ENCODE data around the gene EFCAB7.
A peak's percentile ranks its signal among the peaks of the same experiment; 100 is the strongest.

EFCAB7 gene, protein sequence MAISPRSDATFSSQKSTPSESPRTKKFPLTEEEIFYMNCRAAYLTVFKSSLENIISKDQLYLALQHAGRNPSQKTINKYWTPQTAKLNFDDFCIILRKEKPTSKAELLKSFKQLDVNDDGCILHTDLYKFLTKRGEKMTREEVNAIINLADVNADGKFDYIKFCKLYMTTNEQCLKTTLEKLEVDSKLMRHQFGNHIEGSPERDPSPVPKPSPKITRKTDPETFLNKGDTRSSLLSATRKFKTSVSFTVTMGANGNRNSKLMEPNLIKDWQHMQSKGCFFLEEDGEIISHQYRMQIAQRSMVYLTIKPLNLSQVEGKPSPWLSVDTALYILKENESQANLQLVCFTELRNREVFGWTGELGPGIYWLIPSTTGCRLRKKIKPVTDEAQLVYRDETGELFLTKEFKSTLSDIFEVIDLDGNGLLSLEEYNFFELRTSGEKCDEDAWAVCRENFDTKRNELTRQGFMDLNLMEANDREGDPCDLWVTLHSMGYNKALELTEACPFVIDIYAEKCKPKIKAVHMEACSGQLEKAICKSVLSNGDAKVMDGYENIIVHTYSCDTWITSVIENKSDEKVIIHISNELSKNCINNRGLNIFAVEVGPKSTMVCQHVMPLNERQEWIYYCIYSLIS

DNA sequence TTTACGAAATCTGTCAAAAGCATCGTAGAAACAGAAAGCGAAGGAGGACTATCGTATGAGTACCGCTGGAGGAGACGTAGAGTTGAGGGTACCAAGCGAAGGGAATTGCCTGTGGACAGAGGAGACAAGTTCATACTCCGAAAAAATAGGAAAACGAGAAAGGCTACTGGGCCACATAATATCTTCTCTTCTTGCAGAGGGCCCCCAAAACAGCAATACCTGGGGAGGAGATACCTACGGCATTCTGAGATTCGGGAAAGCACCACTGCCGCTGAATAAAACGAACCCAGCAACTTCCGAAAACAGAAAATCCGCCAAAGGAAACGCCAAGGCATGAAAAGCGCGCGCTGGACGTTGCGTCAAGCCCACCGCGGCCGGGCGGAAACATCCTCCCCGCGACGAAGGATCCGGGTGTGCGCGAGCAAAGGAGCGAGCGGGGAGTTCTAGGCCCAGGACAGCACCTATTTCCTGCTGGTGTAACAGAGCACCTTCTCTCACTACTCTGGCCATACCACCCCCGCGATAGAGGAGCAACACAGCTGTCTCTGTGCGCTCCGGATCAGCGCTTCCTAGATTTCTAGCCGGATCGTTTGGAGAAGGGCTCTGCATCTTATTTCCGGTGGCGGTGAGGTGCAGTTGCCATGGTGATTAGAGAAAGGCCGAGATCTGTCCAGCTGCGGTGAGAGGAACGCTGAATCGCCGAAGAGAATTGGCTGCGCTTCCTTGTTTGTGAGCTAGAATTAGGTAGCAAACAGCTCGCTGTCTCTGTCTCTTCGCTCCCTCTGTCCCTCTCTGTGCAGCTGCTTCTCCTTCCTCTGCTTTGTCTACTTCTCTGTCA, at the start of gene EFCAB7, which contains the start of gene ITGB3BP:
Gene EFCAB7, plus strand, starts transcription at position 635 of the 838 bp plus-strand sequence. CDS start 2,048 bp downstream, outside the sequence.
Gene ITGB3BP, minus strand, starts transcription at position 335 of the 838 bp plus-strand sequence. Its CDS starts 92 bp downstream, at position 243.
- DNase-seq = peak; percentile 88

DNA sequence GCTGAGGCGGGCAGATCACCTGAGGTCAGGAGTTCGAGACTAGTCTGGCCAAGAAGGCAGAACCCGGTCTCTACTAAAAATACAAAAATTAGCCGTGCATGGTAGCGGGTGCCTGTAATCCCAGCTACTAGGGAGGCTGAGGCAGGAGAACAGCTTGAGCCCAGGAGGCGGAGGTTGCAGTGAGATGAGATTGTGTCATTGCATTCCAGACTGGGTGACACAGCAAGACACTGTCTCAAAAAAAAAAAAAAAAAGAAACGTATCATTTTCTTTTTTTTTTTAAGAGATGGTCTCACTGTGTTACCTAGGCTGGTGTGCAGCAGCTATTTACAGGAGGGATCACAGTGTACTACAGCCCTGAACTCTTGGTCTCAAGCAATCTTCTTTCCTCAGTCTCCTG, 47.6 kb upstream of the EFCAB7 start:
- no peak for DNase-seq

DNA sequence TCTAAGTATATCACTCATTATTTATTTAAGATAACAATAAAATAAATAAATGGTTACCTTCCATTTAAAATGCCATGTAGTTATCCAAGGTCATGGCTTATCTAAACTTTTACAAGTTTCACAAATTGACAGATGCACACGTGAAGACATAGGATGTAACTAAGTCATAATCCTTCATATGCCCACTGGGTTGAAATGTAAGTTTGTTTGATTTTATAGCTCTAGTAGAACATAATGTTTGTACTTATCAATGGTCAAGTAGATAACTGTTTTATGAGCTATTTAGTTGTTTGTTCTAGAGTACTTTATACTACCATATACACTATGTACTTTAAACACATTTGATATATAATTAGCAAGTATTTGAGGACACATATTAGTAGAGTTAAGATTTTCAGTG, 43.3 kb upstream of the EFCAB7 start:
- DNase-seq = no peak

DNA sequence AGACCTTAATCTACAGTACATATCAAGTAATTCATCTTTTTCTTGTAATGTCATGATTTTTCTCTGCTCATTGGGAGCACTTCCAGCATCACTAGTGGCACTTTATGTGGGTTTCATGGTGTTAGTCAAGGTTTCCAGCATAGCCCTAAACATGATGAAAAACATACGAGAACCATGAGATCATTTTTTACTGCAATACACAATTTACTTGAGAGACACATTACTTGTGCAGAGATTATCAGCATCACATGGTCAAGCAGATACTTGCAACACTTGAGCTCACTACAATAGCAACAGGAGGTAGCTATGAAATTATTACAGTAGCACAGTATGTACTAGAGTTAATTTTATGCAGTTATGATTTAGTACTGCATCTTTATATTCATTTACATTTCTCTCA, 36.7 kb upstream of the EFCAB7 start:
- no peak for DNase-seq

DNA sequence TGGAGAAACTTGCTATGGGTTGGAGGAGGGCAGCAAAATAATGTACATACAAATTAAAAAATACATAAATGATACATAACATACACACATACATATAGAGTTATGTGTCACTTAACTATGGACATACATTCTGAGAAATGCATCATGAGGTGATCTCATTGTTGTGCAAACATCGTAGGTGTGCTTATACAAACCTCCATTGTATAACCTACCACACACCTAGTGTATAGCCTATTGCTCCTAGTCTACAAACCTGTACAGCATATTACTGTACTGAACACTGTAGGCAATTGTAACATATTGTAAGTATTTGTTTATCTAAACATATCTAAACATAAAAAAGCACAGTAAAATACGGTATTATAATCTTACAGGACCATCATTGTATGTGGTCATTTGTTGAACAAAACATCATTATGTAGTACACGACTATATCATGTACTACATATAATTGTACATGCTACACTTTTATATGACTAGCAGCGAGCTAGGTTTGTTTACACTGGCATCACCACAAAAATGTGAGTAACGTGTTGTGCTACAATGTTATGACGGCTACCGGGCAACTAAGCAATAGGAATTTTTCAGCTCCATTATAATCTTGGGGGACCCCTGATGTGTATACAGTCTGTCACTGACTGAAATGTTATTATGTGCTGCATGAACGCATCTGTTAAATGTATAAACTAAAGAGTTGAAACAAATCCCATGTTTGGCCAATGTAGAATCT, 35.8 kb upstream of the EFCAB7 start:
- DNase-seq = no peak

DNA sequence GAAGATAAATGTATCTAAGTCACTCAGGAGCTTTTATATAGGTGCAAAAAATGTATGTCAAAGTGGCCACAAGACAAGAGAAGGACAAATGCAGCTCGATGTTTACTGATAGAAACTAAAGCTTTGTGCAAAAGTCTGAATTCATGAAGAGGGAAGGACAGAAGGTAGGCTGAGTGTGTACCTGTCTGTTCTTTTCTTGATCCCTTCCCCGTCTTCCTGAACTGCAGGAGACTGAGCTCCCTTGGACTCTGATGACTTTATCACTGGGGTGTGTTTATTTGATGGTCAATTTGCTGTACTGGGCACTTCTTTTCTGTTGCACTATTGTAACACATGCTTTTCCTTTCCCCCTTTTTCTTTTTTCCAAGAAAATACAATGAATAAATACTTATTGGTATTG, 25.7 kb upstream of the EFCAB7 start:
- DNase-seq = no peak

DNA sequence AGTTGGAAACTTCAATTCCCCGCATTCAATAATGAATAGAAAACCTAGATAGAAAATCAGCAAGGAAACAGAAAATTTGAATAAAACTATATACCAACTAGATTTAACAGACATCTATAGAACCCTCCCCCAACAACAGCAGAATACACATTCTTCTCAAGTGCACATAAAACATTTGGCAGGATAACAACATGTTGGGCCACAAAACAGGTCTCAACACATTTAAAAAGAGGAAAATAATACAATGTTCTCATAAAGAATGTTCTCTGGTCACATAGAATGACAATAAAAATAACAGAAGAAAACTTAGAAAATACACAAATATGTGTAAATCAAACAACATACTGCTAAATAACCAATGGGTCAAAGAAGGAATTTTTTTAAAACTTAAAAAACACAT, 25.2 kb upstream of the EFCAB7 start:
- DNase-seq = no peak

DNA sequence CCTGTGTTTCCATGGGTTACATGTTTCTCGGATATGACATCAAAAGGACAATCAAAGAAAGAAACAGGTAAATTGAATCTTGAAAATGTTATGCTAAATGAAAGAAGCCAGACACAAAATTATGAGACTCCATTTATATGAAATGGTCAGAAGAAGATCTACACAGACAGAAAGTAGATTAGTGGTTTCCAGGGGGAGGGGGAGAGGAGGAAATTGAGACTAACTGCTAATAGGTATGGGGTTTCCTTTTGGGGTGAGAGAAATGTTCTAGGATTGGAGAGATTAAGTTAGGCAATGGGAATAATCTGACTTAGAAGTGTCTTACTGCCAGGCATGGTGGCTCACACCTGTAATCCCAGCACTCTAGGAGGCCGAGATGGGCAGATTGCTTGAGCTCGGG, 22.1 kb upstream of the EFCAB7 start:
- DNase-seq = no peak

DNA sequence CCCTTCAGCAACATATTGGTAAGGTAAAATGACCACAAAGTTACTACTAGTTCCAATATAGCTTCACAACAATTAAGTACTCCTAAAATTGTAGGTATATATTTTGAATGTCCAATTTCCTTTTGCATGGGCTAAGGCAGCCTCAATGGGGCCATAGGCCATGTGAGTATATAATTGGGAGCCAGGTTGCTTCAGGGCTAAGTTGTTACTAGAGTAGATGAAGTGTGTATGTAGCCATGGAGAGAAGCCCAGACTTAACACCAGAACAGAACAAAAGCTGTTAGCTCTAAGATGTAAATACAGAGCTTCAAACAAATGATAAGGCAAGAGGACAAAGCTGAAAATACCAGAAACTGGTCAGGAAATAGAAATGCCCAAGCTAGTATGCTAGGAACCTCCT, 16.5 kb upstream of the EFCAB7 start:
- no peak for DNase-seq

DNA sequence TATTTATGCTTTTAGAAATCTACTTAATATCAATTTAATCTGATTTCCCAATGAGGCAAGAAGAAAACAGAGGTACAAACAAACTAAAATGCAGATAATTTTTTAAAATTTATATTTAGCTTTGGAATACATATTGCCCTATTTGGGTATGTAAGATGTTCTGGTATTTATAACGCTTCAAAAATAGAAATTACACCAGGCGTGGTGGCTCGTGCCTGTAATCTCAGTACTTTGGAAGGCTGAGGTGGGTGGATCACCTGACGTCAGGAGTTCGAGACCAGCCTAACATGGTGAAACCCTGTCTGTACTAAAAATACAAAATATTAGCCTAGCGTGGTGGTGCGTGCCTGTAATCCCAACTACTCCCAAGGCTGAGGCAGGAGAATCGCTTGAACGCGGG, 13.6 kb upstream of the EFCAB7 start:
- DNase-seq = no peak

DNA sequence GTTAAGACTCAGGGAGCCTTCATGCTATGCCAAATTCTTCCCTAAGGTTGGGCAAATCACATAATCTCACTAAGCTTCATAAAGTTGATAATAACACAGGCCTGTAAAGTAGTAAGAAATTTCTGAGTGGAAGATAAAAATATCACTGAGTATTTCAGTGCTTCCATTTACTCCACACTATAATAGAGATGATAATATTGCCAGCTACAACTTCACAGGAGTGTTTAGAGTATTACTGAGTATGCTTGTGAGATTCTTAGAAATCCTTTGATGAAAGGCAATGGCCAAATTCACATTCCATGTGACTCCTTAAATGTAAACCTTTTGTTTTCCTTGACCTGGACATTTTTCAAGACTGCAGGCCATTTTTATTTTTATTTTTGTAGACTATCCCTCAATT, 10.7 kb upstream of the EFCAB7 start:
- DNase-seq = no peak

DNA sequence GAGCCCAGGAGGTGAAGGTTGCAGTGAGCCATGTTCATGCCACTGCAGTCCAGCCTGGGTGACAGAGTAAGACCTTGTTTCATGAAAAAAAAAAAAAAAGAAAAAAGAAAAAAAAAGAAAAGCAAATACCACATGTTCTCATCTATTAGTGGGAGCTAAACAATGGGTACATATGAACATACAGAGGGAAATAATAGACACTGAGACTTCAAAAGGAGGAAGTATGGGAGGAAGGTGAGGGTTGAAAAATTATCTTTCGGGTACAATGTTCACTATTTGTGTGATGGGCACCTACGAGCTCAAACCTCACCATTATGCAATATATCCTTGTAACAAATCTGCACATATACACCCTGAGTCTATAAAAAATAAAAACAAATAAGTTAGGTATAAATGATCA, 6.7 kb upstream of the EFCAB7 start:
- DNase-seq = no peak

DNA sequence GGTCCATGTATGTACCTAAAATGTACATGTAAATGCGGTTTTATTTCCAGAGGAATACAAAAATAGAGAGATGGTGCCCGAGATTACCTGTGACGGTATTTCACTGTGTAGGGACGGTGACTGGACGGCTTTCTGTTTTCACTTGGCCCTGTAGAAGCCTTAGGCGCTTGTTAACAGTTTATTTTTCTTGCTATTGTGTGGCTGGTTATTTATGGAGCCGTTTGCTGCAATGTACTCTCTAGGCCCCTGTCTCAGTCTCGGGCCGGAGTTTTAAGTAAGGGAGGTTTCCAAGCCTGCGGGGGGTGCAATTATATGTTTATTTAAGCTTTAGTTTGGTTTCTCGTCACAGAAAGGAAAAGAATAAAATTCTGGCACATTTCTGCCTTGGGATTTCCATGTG, 413 bp downstream of the EFCAB7 start:
- DNase-seq = no peak

DNA sequence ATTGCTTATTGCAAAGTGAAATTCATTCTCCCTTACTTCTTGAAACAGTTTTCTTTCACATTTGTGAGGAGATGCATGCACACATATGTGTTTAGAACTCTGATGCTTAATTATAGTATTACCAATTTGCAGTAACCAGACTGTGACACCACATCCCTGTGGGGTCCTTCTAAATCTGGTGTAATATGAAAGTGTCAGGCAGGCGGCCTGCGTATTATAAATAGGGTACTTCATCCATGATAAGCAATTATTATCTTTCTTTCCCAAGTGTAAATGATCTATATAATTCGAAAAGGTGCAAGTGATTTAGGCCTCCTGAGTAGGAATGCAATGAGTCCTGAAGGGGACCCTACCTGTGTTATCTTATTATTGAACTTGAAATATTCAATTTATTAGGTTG, 876 bp downstream of the EFCAB7 start:
- DNase-seq = no peak

DNA sequence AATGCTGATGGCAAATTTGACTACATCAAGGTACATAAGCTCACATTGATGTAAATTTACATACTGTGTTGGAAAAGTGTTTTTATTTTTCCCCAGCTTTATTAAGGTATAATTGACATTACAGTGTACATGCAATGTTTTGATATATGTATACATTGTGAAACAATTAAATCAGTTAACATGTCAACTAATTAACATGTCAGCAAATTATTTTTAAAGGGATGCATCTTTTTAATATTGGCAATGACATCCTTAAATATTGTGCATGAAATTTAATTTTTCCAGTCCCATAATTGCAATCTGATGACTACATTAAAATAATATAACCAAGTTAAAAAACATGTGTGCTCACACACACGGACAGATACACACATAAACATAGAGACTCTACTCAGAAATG, 9.4 kb downstream of the EFCAB7 start:
- DNase-seq = no peak

DNA sequence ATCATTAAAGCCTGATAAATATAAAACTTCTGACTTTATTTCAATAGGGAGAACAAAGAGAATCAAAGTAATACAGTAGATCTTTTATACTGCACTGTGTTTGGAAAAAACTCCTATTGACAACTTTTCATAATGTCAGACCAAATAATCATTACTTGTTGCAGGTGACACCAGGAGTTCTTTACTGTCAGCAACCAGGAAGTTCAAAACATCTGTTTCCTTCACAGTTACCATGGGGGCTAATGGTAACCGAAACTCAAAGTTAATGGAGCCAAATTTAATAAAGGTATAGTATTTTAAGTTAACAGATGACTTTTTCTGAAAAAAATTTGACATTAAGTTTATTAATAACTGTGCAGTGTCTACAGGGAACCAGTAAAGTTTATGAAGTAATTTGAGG, 10.6 kb downstream of the EFCAB7 start:
- no peak for DNase-seq

DNA sequence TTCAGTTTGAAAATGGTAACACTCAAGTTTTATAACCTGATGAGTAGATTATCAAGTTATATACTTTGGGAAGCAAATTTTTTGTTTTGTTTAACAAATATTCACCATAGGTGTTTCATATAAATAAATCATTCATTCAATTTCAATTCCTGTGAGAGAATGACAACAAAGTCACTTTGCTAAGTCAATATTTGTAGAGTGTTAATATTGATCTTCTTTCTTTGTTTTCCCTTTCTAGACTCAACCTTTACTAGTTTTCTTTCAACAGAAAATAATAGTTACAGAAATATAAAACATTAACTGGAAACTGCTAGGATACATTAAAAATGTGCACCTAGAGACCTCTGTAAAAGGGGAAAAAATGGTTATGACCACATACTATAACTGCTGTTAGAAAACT, 11.1 kb downstream of the EFCAB7 start:
- DNase-seq = no peak

DNA sequence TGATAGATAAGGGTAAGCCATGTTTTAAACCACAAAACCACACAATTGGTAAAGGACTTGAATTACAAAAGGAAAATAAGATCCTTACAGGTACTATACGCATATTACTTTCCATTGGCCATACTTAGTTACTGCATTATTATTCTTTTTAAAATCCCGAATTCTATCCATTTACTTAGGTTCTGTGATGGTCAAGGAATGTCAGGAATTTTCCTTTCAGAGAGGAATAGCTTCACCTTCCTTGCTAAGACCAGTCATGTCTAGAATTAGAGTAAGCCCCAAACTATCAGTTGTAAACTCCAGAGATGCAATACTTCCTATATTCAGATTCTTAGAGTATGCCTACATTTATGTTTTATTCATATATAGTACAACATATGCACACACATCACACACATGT, 13.7 kb downstream of the EFCAB7 start:
- no peak for DNase-seq

DNA sequence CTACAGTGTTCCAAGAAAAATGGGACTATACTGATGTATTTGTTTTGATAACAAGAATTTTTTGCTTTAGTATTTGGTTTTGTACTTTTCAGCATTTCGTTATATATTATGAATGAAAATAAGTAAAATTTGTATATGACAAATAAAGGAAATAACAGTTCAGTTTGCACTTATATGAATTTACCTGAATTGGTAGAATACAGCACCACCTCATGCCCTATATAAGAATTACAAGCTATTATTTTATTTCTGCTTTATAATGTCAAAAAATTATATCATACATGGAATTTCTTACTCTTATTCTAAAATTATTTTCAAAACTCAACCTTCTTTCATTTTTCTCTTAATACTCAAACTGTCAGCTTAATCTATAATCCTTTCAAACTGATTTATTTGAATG, 14.6 kb downstream of the EFCAB7 start:
- DNase-seq = no peak

DNA sequence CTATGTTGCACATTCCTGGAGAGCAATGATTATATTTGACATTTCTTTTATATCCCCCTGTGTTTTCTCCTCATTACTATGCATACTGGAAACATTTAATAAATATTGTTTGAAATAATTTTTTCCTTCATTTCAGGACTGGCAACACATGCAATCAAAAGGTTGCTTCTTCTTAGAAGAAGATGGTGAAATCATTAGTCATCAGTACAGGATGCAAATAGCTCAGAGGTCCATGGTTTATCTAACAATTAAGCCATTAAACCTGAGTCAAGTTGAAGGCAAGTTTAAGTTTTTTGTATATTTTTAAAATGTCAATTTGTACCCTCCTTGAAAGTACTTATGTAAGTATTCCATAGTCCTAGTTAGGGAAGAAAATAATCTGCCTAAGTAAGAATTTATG, 22.5 kb downstream of the EFCAB7 start:
- no peak for DNase-seq

DNA sequence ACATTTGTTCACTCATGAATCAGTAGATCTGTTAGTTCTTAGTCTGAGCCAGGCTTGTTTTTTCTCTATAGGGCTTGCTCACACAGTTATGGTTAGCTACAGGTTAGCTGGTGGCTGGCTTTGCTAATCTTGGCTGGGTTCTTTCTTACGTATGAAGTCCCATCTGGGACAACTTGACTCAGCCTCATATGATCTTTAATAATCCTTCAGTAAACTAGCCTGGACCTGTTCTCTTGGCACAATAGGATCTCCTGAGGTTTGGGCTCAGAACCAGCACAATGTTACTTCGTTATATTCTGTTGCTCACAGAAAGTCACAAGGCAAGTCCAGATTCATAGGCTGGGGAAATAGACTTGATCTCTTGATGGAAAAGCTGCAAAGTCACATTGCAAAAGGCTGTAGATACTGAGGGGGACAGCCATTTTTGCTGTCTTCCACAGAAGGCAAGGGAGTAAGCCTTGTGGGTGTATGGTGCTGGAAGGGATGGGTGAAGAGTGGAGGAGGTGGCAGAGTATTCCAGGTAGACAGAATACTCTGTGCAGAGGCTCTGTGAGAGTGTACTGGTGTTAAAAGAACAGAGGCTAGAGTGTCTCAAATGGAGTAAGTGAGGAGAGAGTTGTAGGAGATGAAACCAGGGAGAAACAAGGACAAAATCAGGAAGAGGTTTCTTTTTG, 24.4 kb downstream of the EFCAB7 start:
- DNase-seq = no peak

DNA sequence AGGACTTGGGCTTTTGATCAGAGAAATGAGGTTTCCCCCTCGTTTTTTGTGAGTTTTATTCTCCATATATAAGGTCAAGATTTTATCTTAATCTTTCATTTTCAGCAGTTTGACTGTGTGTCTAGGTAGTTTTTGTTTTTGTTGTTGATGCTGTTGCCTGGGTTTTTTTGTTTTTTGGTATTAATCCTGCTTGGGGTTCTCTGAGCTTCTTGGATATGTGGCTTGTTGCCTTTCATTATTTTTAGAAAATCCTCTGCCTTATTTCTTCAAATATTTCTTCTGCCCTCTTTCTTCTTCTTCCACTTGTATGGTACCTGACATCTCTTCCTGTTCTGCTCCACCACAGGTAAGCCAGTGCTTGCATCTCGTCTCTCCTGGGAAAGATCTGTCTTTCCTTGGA, 25.0 kb downstream of the EFCAB7 start:
- DNase-seq = no peak

Measured in stimulated activated CD4-positive, alpha-beta T cell treated with anti-CD3 and anti-CD28 coated beads, Interleukin-15, amount 100 ng/mL, for 24 hours (primary cell).